Ishikawa (cell line): ENCODE results near the gene PGLYRP4.

Source experiments
- CEBPB ChIP-seq: IDR thresholded peaks from 2 replicates; pipeline ENCODE4 v1.6.1; 2012
- CREB1 ChIP-seq: IDR thresholded peaks from 2 replicates; pipeline ENCODE4 v1.6.1; 2012; ENCODE audit warnings: low read depth
- EGR1 ChIP-seq: IDR thresholded peaks from 2 replicates; pipeline ENCODE4 v1.6.1; 2012
- EP300 ChIP-seq: IDR thresholded peaks from 2 replicates; pipeline ENCODE4 v1.6.1; 2012; ENCODE audit warnings: borderline replicate concordance
- FOXM1 ChIP-seq: IDR thresholded peaks from 2 replicates; pipeline ENCODE4 v1.6.1; 2012; ENCODE audit warnings: low read depth, borderline replicate concordance
- NFIC ChIP-seq: IDR thresholded peaks from 2 replicates; pipeline ENCODE4 v1.6.1; 2012
- RAD21 ChIP-seq: IDR thresholded peaks from 2 replicates; pipeline ENCODE4 v1.6.1; 2012; ENCODE audit warnings: low read depth
- TAF1 ChIP-seq: IDR thresholded peaks from 2 replicates; pipeline ENCODE4 v1.6.1; 2012; ENCODE audit warnings: low read depth, mild to moderate bottlenecking
- TCF12 ChIP-seq: IDR thresholded peaks from 2 replicates; pipeline ENCODE4 v1.6.1; 2012; ENCODE audit warnings: low read depth
- TEAD4 ChIP-seq: IDR thresholded peaks from 2 replicates; pipeline ENCODE4 v1.6.1; 2012
- YY1 ChIP-seq: IDR thresholded peaks from 2 replicates; pipeline ENCODE4 v1.6.1; 2012; ENCODE audit warnings: low read depth
- ZBTB7A ChIP-seq: IDR thresholded peaks from 2 replicates; pipeline ENCODE4 v1.6.1; 2012; ENCODE audit warnings: low read depth
- TF ChIP-seq, protein P1 (sequence below): IDR thresholded peaks from 2 replicates; pipeline ENCODE4 v1.6.1; 2012
- TF ChIP-seq, protein P2 (sequence below): IDR thresholded peaks from 2 replicates; pipeline ENCODE4 v1.6.1; 2012; ENCODE audit warnings: low read depth, mild to moderate bottlenecking
- TF ChIP-seq, protein P3 (sequence below): IDR thresholded peaks from 2 replicates; pipeline ENCODE4 v1.6.1; 2012

Gene PGLYRP4

DNA sequence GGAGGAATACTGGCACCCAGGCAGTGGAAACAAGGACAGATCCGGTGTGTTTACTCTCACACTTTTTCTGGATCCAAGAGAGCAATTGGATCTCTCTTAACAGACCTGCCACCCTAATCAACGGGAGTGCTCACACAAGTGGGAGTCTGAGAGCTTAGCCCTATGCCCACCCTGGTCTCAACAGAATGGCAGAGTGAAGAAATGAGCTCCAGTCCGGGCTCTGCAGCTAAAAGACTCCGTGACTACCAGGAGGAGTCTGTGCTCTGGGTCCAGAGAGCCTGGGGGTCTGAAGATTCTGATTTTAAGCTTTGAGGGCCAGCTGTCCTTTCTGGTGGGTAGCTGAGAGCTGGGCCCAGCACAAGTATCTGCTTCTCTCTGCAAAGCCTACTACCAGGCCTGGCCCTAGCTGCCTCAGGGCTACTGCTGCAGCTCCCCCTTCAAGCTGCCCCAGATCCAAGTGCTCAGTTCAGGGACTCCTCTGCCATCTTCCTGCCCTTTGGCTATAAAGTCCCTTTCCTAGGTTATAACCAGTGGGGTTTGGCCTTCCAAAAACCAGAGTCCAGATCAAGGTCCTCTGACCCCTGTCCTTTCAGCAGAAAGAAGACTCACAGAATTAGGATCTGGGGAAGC is 13.0 kb upstream of the PGLYRP4 start:
- no peak for TF ChIP-seq FOXM1
- no peak for TF ChIP-seq EGR1

- no peak for TF ChIP-seq FOXM1
- no peak for TF ChIP-seq TEAD4
- TF ChIP-seq, protein P1, sequence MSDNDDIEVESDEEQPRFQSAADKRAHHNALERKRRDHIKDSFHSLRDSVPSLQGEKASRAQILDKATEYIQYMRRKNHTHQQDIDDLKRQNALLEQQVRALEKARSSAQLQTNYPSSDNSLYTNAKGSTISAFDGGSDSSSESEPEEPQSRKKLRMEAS = no peak
- no peak for TF ChIP-seq YY1
- TF ChIP-seq NFIC = no peak
- TF ChIP-seq TCF12 = no peak
- TF ChIP-seq, protein P2, sequence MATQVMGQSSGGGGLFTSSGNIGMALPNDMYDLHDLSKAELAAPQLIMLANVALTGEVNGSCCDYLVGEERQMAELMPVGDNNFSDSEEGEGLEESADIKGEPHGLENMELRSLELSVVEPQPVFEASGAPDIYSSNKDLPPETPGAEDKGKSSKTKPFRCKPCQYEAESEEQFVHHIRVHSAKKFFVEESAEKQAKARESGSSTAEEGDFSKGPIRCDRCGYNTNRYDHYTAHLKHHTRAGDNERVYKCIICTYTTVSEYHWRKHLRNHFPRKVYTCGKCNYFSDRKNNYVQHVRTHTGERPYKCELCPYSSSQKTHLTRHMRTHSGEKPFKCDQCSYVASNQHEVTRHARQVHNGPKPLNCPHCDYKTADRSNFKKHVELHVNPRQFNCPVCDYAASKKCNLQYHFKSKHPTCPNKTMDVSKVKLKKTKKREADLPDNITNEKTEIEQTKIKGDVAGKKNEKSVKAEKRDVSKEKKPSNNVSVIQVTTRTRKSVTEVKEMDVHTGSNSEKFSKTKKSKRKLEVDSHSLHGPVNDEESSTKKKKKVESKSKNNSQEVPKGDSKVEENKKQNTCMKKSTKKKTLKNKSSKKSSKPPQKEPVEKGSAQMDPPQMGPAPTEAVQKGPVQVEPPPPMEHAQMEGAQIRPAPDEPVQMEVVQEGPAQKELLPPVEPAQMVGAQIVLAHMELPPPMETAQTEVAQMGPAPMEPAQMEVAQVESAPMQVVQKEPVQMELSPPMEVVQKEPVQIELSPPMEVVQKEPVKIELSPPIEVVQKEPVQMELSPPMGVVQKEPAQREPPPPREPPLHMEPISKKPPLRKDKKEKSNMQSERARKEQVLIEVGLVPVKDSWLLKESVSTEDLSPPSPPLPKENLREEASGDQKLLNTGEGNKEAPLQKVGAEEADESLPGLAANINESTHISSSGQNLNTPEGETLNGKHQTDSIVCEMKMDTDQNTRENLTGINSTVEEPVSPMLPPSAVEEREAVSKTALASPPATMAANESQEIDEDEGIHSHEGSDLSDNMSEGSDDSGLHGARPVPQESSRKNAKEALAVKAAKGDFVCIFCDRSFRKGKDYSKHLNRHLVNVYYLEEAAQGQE = no peak
- TF ChIP-seq, protein P3, sequence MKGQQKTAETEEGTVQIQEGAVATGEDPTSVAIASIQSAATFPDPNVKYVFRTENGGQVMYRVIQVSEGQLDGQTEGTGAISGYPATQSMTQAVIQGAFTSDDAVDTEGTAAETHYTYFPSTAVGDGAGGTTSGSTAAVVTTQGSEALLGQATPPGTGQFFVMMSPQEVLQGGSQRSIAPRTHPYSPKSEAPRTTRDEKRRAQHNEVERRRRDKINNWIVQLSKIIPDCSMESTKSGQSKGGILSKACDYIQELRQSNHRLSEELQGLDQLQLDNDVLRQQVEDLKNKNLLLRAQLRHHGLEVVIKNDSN = no peak
- no peak for TF ChIP-seq CREB1
- no peak for TF ChIP-seq RAD21
- TF ChIP-seq ZBTB7A = no peak
- TF ChIP-seq CEBPB = no peak
- TF ChIP-seq EGR1 = no peak
Observed at GRCh38 chr1:153360592-153361479, 12.2 kb upstream of the PGLYRP4 start.

- no peak for TF ChIP-seq CEBPB
- TF ChIP-seq CREB1 = no peak
- TF ChIP-seq TAF1 = no peak
- no peak for TF ChIP-seq FOXM1
- TF ChIP-seq, protein P2 = no peak
- TF ChIP-seq NFIC = no peak
- TF ChIP-seq RAD21 = no peak
- TF ChIP-seq, protein P3 = no peak
- TF ChIP-seq, protein P1 = no peak
- TF ChIP-seq EGR1 = no peak
- no peak for TF ChIP-seq TCF12
- no peak for TF ChIP-seq YY1
Observed at GRCh38 chr1:153360190-153360589, 11.5 kb upstream of the PGLYRP4 start.

GRCh38 chr1:153359241-153359640 is 10.6 kb upstream of the PGLYRP4 start:
- TF ChIP-seq ZBTB7A (no peak), EP300 (no peak), FOXM1 (no peak), CEBPB (no peak), TEAD4 (no peak), YY1 (no peak), TAF1 (no peak), TCF12 (no peak), RAD21 (no peak), NFIC (no peak), EGR1 (no peak)
- TF ChIP-seq, protein P2 = no peak
- TF ChIP-seq, protein P3 = no peak
- TF ChIP-seq, protein P1 = no peak
